ENCODE measurements around the gene THSD4. TPM values are rescaled to one million over a fixed set of nuclear protein-coding genes. Genes with fewer than 3 reads are reported as not detected.

THSD4 gene
- total RNA-seq, 1 experiment from 2014 or later = 29.0 TPM

- Histone ChIP-seq H3K9me2 (replicated peaks; ENCODE audit: low read length) (no peaks in the 10 kb centered on the region), H4K20me1 (ENCODE audit: low read length) (peaks cover 8% of the 10 kb centered on the region; the same call in 1 of the 2 replicates), H3K79me2 (ENCODE audit: low read length) (peaks cover 98% of the 10 kb centered on the region), H3K4me1 (ENCODE audit: insufficient read depth, low read length) (peaks cover 26% of the 10 kb centered on the region), H3K27me3 (ENCODE audit: low read length) (no peaks in the 10 kb centered on the region), H2AFZ (ENCODE audit: low read length) (no peak overlapping the region), H3K9me3 (ENCODE audit: low read length) (no peaks in the 10 kb centered on the region), H3F3A (ENCODE audit: low read length, unreplicated experiment) (no peaks in the 10 kb centered on the region), H3K9ac (ENCODE audit: low read length) (no peak overlapping the region), H3K4me2 (ENCODE audit: low read length) (no peak overlapping the region), H3K27ac (ENCODE audit: low read length) (no peak overlapping the region), H3K4me3 (ENCODE audit: low read length) (no peak overlapping the region), H3K36me3 (ENCODE audit: low read depth, low read length) (peaks cover 35% of the 10 kb centered on the region)
- DNase-seq (no peak), ATAC-seq (no peak)
- intact Hi-C loops (cut with micrococcal nuclease) = no loop called here
- no TSS peak for BruUV-seq (replicated peaks)
- CTCF ChIA-PET = no interaction called here
- TF ChIP-seq CTCF (conservative IDR thresholded peaks at IDR 0.05; ENCODE audit: low read depth, low read length) (no peak), EZH2phosphoT487 (IDR thresholded peaks at IDR 0.05; ENCODE audit: borderline replicate concordance, low read length) (no peak), EZH2 (IDR thresholded peaks at IDR 0.05; ENCODE audit: low read length, unreplicated experiment) (no peak)
- POLR2A ChIA-PET (ENCODE audit: unreplicated experiment) = no interaction called here
These were observed 5.2 kb downstream of the THSD4 start for GRCh38 chr15:71120428-71120944.

GRCh38 chr15:71121442-71121841 is 6.2 kb downstream of the THSD4 start:
- H3K9ac ChIP-seq (ENCODE audit: low read length) = no peak overlapping the region
- no peaks in the 10 kb centered on the region for H3K27me3 ChIP-seq (ENCODE audit: low read length)
- H3K27ac ChIP-seq (ENCODE audit: low read length) = no peak overlapping the region
- no peak overlapping the region for H2AFZ ChIP-seq (ENCODE audit: low read length)
- CTCF ChIA-PET = no interaction called here
- DNase-seq (no peak), ATAC-seq (no peak)
- H3K9me2 ChIP-seq (replicated peaks; ENCODE audit: low read length) = no peaks in the 10 kb centered on the region
- peaks cover 26% of the 10 kb centered on the region for H3K4me1 ChIP-seq (ENCODE audit: insufficient read depth, low read length)
- intact Hi-C loops (cut with micrococcal nuclease) = no loop called here
- H3K4me2 ChIP-seq (ENCODE audit: low read length) = no peak overlapping the region
- BruUV-seq (replicated peaks) = no TSS peak
- peaks cover 100% of the 10 kb centered on the region for H3K79me2 ChIP-seq (ENCODE audit: low read length)
- no peaks in the 10 kb centered on the region for H3K9me3 ChIP-seq (ENCODE audit: low read length)
- H4K20me1 ChIP-seq (ENCODE audit: low read length) = peaks cover 8% of the 10 kb centered on the region; the same call in 1 of the 2 replicates
- H3K4me3 ChIP-seq (ENCODE audit: low read length) = no peak overlapping the region
- POLR2A ChIA-PET (ENCODE audit: unreplicated experiment) = no interaction called here
- TF ChIP-seq CTCF (conservative IDR thresholded peaks at IDR 0.05; ENCODE audit: low read depth, low read length) (no peak), EZH2 (IDR thresholded peaks at IDR 0.05; ENCODE audit: low read length, unreplicated experiment) (no peak), EZH2phosphoT487 (IDR thresholded peaks at IDR 0.05; ENCODE audit: borderline replicate concordance, low read length) (no peak)
- H3K36me3 ChIP-seq (ENCODE audit: low read depth, low read length) = peaks cover 45% of the 10 kb centered on the region
- H3F3A ChIP-seq (ENCODE audit: low read length, unreplicated experiment) = no peaks in the 10 kb centered on the region

- no TSS peak for BruUV-seq (replicated peaks)
These were observed 9.9 kb downstream of the THSD4 start for GRCh38 chr15:71124937-71125790.

More at GRCh38 chr15:71124937-71125790, 9.9 kb downstream of the THSD4 start:
- intact Hi-C loops (cut with micrococcal nuclease) = no loop called here
- Histone ChIP-seq H3K9me3 (ENCODE audit: low read length) (no peaks in the 10 kb centered on the region), H4K20me1 (ENCODE audit: low read length) (no peaks in the 10 kb centered on the region), H3F3A (ENCODE audit: low read length, unreplicated experiment) (peaks cover 12% of the 10 kb centered on the region), H3K36me3 (ENCODE audit: low read depth, low read length) (peaks cover 53% of the 10 kb centered on the region), H2AFZ (ENCODE audit: low read length) (no peak overlapping the region), H3K9me2 (replicated peaks; ENCODE audit: low read length) (no peaks in the 10 kb centered on the region), H3K27me3 (ENCODE audit: low read length) (no peaks in the 10 kb centered on the region), H3K79me2 (ENCODE audit: low read length) (peaks cover 100% of the 10 kb centered on the region), H3K27ac (ENCODE audit: low read length) (no peak overlapping the region), H3K9ac (ENCODE audit: low read length) (no peak overlapping the region), H3K4me1 (ENCODE audit: insufficient read depth, low read length) (peaks cover 21% of the 10 kb centered on the region), H3K4me2 (ENCODE audit: low read length) (no peak overlapping the region), H3K4me3 (ENCODE audit: low read length) (no peak overlapping the region)
- POLR2A ChIA-PET (ENCODE audit: unreplicated experiment) = no interaction called here
- CTCF ChIA-PET = no interaction called here
- TF ChIP-seq CTCF (conservative IDR thresholded peaks at IDR 0.05; ENCODE audit: low read depth, low read length) = no peak
- DNase-seq = no peak
- ATAC-seq = no peak
